GM23338 (cell line): Measurements from ENCODE around the gene OR6V1. TPM values are rescaled to one million over a fixed set of nuclear protein-coding genes. Genes with fewer than 3 reads are reported as not detected.

ENCODE experiments used
- ATAC-seq: fragments of 200-7000 bp; cut with Tn5 transposase; 3 replicates; pipeline ENCODE4 v1.9.1; 2020
- DNase-seq: peaks from one replicate; pipeline ENCODE4 v3.0.0-alpha.2; 2015; ENCODE audit warnings: low spot score
- H2AFZ ChIP-seq: fragments of 200-600 bp; sonication (generic); 2 replicates; pipeline ENCODE4 v1.8.0; 2016; ENCODE audit warnings: antibody characterized with exemption, mild to moderate bottlenecking, moderate library complexity
- H3F3A ChIP-seq: fragments of 200-600 bp; sonication (generic); replicated peaks from 2 replicates; pipeline ENCODE4 v1.8.0; 2017; ENCODE audit warnings: antibody characterized with exemption, mixed run types, low read depth
- H3K27ac ChIP-seq: fragments of 200-600 bp; sonication (generic); 2 replicates; pipeline ENCODE4 v1.6.1; 2016; ENCODE audit warnings: low read depth
- H3K27me3 ChIP-seq: fragments of 200-600 bp; sonication (generic); 2 replicates; pipeline ENCODE4 v1.8.0; 2016; ENCODE audit warnings: mild to moderate bottlenecking, mixed run types, moderate library complexity; ENCODE audit not compliant: insufficient read depth
- H3K36me3 ChIP-seq: fragments of 200-600 bp; sonication (generic); 2 replicates; pipeline ENCODE4 v1.8.0; 2016; ENCODE audit warnings: mild to moderate bottlenecking; ENCODE audit not compliant: insufficient read depth
- H3K4me1 ChIP-seq: fragments of 200-600 bp; sonication (generic); 2 replicates; pipeline ENCODE4 v1.8.0; 2016; ENCODE audit warnings: mild to moderate bottlenecking, moderate library complexity; ENCODE audit not compliant: insufficient read depth
- H3K4me2 ChIP-seq: fragments of 200-600 bp; sonication (generic); 2 replicates; pipeline ENCODE4 v1.7.1; 2017; ENCODE audit warnings: mixed run types
- H3K4me3 ChIP-seq: fragments of 200-600 bp; sonication (generic); 2 replicates; pipeline ENCODE4 v1.6.1; 2016; ENCODE audit warnings: mixed run types
- H3K79me2 ChIP-seq: fragments of 200-600 bp; sonication (generic); replicated peaks from 2 replicates; pipeline ENCODE4 v1.8.0; 2017; ENCODE audit warnings: mild to moderate bottlenecking; ENCODE audit not compliant: insufficient read depth
- H3K9me2 ChIP-seq: fragments of 200-600 bp; sonication (generic); 2 replicates; pipeline ENCODE4 v1.8.0; 2017; ENCODE audit not compliant: insufficient read depth
- H4K20me1 ChIP-seq: fragments of 200-600 bp; sonication (generic); replicated peaks from 2 replicates; pipeline ENCODE4 v1.8.0; 2017; ENCODE audit warnings: mild to moderate bottlenecking; ENCODE audit not compliant: insufficient read depth
- H3K27ac Mint-ChIP-seq: 2 replicates; pipeline ENCODE4 v1.8.0; 2020; ENCODE audit warnings: inconsistent platforms, mild to moderate bottlenecking, moderate library complexity, mixed read lengths
- H3K27me3 Mint-ChIP-seq: 3 replicates; pipeline ENCODE4 v1.8.0; 2022; ENCODE audit warnings: low read depth, mild to moderate bottlenecking, moderate library complexity, mixed read lengths, inconsistent platforms; ENCODE audit not compliant: insufficient read depth, poor library complexity
- H3K36me3 Mint-ChIP-seq: 3 replicates; pipeline ENCODE4 v1.8.0; 2021; ENCODE audit warnings: low read depth, mild to moderate bottlenecking, inconsistent platforms, moderate library complexity, mixed read lengths
- H3K4me1 Mint-ChIP-seq: 3 replicates; pipeline ENCODE4 v1.8.0; 2020; ENCODE audit warnings: mild to moderate bottlenecking, inconsistent platforms, mixed read lengths
- H3K4me3 Mint-ChIP-seq: 3 replicates; pipeline ENCODE4 v1.8.0; 2021; ENCODE audit warnings: moderate library complexity, mild to moderate bottlenecking, inconsistent platforms, mixed read lengths
- H3K9me3 Mint-ChIP-seq: 3 replicates; pipeline ENCODE4 v1.8.0; 2020; ENCODE audit warnings: moderate library complexity, mild to moderate bottlenecking, inconsistent platforms, mixed read lengths
- CREB1 ChIP-seq: fragments of 250-450 bp; sonication (Bioruptor Pico); IDR thresholded peaks from 2 replicates; pipeline ENCODE4 v1.5.0; 2020; ENCODE audit warnings: low read depth, mild to moderate bottlenecking, moderate library complexity
- EZH2phosphoT487 ChIP-seq: fragments of 200-600 bp; sonication (generic); IDR thresholded peaks from one replicate; pipeline ENCODE4 v1.8.1; 2018; ENCODE audit warnings: antibody characterized with exemption; ENCODE audit not compliant: unreplicated experiment
- JUNB ChIP-seq: IDR thresholded peaks from one replicate; pipeline ENCODE4 v1.6.1; 2016; ENCODE audit warnings: antibody characterized with exemption; ENCODE audit not compliant: unreplicated experiment
- POLR2AphosphoS5 ChIP-seq: IDR thresholded peaks from 2 replicates; pipeline ENCODE4 v1.6.1; 2016; ENCODE audit warnings: antibody characterized with exemption, low read depth
- STAT1 ChIP-seq: IDR thresholded peaks from one replicate; pipeline ENCODE4 v1.6.1; 2016; ENCODE audit warnings: antibody characterized with exemption; ENCODE audit not compliant: unreplicated experiment
- ZNF331 ChIP-seq: fragments of 250-450 bp; sonication (Bioruptor Pico); IDR thresholded peaks from 2 replicates; pipeline ENCODE4 v1.5.0; 2020; ENCODE audit warnings: low read depth, mild to moderate bottlenecking, moderate library complexity
- ZNF462 ChIP-seq: fragments of 250-450 bp; sonication (Bioruptor Pico); IDR thresholded peaks from 2 replicates; pipeline ENCODE4 v1.5.0; 2020; ENCODE audit warnings: mild to moderate bottlenecking, moderate library complexity
- polyA plus RNA-seq: library from polyadenylated mRNA; unstranded; fragments of >200 nt; fragmentation: Nextera tagmentation; extraction: Ambion mirVana; gene quantifications from 2 replicates; pipeline ENCODE4 v1.2.1, GENCODE V29; 2016
- total RNA-seq: library from RNA; depleted of rRNA; stranded (reverse); fragments of >200 nt; shearing (Covaris generic); gene quantifications from 2 replicates; pipeline ENCODE4 v1.2.3, GENCODE V29; 2014
- TF ChIP-seq, protein P1 (sequence below): IDR thresholded peaks from one replicate; pipeline ENCODE4 v1.6.1; 2018; ENCODE audit warnings: antibody characterized with exemption; ENCODE audit not compliant: unreplicated experiment
- TF ChIP-seq, protein P2 (sequence below), 2 experiments: fragments of 200-600 bp in 1 of 2; sonication (generic) in 1 of 2; conservative IDR thresholded peaks; 2 replicates each; pipeline versions ENCODE4 v1.5.1 to v1.6.1; 2016 to 2017; ENCODE audit warnings: antibody characterized with exemption in 2 of 2, low read depth in 2 of 2, mild to moderate bottlenecking in 2 of 2, moderate library complexity in 1 of 2
- TF ChIP-seq, protein P3 (sequence below): IDR thresholded peaks from 2 replicates; pipeline ENCODE4 v1.6.1; 2016; ENCODE audit warnings: antibody characterized with exemption

The OR6V1 gene
- total and polyA plus RNA-seq, 2 experiments from 2014 or later, result not detected

- Histone ChIP-seq H3K9me2 (no peaks in the 10 kb centered on the region), H3K4me2 (no peak overlapping the region), H3K27me3 (no peaks in the 10 kb centered on the region), H3F3A (no peaks in the 10 kb centered on the region), H3K36me3 (no peaks in the 10 kb centered on the region), H3K4me1 (no peaks in the 10 kb centered on the region), H4K20me1 (no peaks in the 10 kb centered on the region), H2AFZ (no peak overlapping the region), H3K27ac (no peak overlapping the region), H3K79me2 (no peaks in the 10 kb centered on the region), H3K4me3 (no peak overlapping the region)
- TF ChIP-seq EZH2phosphoT487 (no peak), ZNF331 (CRISPR knock-in tag) (no peak), CREB1 (no peak), POLR2AphosphoS5 (no peak), JUNB (no peak)
- TF ChIP-seq, protein P1, sequence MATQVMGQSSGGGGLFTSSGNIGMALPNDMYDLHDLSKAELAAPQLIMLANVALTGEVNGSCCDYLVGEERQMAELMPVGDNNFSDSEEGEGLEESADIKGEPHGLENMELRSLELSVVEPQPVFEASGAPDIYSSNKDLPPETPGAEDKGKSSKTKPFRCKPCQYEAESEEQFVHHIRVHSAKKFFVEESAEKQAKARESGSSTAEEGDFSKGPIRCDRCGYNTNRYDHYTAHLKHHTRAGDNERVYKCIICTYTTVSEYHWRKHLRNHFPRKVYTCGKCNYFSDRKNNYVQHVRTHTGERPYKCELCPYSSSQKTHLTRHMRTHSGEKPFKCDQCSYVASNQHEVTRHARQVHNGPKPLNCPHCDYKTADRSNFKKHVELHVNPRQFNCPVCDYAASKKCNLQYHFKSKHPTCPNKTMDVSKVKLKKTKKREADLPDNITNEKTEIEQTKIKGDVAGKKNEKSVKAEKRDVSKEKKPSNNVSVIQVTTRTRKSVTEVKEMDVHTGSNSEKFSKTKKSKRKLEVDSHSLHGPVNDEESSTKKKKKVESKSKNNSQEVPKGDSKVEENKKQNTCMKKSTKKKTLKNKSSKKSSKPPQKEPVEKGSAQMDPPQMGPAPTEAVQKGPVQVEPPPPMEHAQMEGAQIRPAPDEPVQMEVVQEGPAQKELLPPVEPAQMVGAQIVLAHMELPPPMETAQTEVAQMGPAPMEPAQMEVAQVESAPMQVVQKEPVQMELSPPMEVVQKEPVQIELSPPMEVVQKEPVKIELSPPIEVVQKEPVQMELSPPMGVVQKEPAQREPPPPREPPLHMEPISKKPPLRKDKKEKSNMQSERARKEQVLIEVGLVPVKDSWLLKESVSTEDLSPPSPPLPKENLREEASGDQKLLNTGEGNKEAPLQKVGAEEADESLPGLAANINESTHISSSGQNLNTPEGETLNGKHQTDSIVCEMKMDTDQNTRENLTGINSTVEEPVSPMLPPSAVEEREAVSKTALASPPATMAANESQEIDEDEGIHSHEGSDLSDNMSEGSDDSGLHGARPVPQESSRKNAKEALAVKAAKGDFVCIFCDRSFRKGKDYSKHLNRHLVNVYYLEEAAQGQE, result no peak
- TF ChIP-seq, protein P2, sequence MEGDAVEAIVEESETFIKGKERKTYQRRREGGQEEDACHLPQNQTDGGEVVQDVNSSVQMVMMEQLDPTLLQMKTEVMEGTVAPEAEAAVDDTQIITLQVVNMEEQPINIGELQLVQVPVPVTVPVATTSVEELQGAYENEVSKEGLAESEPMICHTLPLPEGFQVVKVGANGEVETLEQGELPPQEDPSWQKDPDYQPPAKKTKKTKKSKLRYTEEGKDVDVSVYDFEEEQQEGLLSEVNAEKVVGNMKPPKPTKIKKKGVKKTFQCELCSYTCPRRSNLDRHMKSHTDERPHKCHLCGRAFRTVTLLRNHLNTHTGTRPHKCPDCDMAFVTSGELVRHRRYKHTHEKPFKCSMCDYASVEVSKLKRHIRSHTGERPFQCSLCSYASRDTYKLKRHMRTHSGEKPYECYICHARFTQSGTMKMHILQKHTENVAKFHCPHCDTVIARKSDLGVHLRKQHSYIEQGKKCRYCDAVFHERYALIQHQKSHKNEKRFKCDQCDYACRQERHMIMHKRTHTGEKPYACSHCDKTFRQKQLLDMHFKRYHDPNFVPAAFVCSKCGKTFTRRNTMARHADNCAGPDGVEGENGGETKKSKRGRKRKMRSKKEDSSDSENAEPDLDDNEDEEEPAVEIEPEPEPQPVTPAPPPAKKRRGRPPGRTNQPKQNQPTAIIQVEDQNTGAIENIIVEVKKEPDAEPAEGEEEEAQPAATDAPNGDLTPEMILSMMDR (conservative IDR thresholded peaks at IDR 0.05; ENCODE audit: low read depth in 2 of 2), result no peak
- TF ChIP-seq, protein P3, sequence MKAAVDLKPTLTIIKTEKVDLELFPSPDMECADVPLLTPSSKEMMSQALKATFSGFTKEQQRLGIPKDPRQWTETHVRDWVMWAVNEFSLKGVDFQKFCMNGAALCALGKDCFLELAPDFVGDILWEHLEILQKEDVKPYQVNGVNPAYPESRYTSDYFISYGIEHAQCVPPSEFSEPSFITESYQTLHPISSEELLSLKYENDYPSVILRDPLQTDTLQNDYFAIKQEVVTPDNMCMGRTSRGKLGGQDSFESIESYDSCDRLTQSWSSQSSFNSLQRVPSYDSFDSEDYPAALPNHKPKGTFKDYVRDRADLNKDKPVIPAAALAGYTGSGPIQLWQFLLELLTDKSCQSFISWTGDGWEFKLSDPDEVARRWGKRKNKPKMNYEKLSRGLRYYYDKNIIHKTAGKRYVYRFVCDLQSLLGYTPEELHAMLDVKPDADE, result no peak
- ATAC-seq, result no peak
- H3K36me3 Mint-ChIP-seq, result no peaks in the 10 kb centered on the region
- no peak overlapping the region for H3K4me3 Mint-ChIP-seq
- peaks cover 4% of the 10 kb centered on the region for H3K27me3 Mint-ChIP-seq
- H3K4me1 Mint-ChIP-seq, result peaks cover 4% of the 10 kb centered on the region; the same call in 1 of the 3 replicates
- no peak overlapping the region for H3K27ac Mint-ChIP-seq
- no peaks in the 10 kb centered on the region for H3K9me3 Mint-ChIP-seq
- DNase-seq, result no peak
These were observed 5.7 kb upstream of the OR6V1 start for GRCh38 chr7:143046426-143046851.

DNA sequence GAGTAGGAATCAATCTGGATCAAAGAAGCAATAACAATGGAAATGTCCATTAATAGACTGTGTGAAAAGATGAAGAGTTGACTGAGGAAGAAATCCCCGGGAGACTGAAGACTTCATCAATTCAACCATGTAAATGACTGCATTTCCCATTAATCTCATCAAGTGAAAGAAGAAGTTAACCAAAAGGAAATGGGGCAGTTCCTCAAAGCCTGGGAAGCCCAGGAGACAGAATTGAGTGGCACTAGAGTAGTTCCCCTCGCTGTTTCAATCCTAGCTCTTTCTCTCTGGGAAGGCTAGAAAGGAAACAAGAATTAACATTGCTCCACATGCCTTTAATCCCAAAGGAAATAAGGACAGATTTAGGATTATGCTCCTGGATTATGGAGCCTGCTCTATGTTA lies 4.8 kb upstream of the OR6V1 start:
- Histone ChIP-seq H4K20me1 (no peaks in the 10 kb centered on the region), H3K9me2 (no peaks in the 10 kb centered on the region), H3F3A (no peaks in the 10 kb centered on the region), H3K36me3 (no peaks in the 10 kb centered on the region), H3K27me3 (no peaks in the 10 kb centered on the region), H3K4me1 (no peaks in the 10 kb centered on the region), H3K79me2 (no peaks in the 10 kb centered on the region), H2AFZ (no peak overlapping the region), H3K4me2 (no peak overlapping the region), H3K4me3 (no peak overlapping the region), H3K27ac (no peak overlapping the region)
- Mint-ChIP-seq H3K27me3 (peaks cover 4% of the 10 kb centered on the region), H3K9me3 (no peaks in the 10 kb centered on the region), H3K4me1 (peaks cover 4% of the 10 kb centered on the region; the same call in 1 of the 3 replicates), H3K36me3 (no peaks in the 10 kb centered on the region), H3K4me3 (no peak overlapping the region), H3K27ac (no peak overlapping the region)
- no peak for DNase-seq
- ATAC-seq, result no peak
- TF ChIP-seq EZH2phosphoT487, result no peak
- no peak for TF ChIP-seq ZNF331 (CRISPR knock-in tag)
- no peak for TF ChIP-seq STAT1
- no peak for TF ChIP-seq ZNF462 (CRISPR knock-in tag)
